Inflammatory macrophage treated with lipopolysaccharide for 1 hour (primary cell): ENCODE measurements around the gene NTRK3.

Source experiments
- DNase-seq, 2 donors: peaks; one replicate each; pipeline ENCODE4 v3.0.0-alpha.2; 2020 to 2022

NTRK3 gene

DNA sequence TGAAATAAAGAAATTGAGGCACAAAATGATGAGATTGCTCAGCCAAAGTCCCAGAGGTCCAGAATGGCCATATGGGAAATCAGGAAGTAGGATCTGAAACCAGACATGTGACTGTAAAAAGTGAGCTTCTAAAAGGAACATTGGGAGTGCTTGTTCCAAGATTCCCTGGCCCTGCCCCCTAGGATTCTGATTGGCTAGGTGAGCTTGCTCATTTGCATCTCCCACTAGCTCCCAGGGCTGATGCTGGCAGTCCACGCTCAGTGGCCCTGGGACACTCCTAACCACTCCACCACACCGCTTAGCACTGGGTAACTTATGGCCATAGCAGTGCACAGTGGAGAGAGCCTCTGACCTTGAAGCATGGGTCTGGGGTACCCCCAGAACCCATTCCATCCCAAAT is 326.7 kb downstream of the NTRK3 start:
- no peak for DNase-seq

DNA sequence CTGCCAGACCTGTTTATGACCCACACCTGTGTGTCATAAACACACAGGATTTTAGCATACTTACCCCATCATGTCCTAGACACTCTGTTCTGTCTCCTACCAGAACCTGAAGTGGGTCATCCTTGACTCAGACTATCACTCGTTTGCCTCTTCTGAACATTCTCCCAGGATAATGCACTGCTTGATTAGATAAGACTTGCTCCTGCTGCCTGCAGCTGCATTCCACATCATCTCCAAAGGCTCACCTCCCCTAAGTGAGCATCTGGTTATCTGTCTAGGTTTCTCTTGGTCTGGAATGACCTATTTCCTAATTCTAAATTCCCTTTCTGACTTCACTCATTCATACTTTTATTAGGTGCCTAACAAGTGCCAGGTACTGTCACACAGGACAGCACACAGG is 332.1 kb downstream of the NTRK3 start:
- no peak for DNase-seq

DNA sequence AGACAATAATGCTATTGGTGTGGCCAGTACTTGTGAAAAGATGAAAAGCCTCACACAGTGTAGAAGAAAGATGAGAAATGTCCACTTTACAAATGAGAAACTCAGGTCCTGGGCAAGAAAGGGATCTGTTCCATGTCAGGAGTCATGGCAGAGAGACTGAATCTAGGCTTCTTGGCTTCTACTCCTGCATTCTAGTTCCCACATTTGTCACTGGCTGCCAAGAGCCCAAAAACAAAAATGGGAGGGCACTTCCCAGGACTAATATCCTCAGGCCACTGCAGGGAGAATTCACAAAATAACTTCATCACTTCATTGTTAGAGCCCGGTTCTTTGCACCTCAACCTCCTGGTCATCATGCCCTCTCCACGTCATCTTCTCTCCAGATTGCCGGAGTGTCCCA is 337.5 kb downstream of the NTRK3 start:
- DNase-seq, result no peak

DNA sequence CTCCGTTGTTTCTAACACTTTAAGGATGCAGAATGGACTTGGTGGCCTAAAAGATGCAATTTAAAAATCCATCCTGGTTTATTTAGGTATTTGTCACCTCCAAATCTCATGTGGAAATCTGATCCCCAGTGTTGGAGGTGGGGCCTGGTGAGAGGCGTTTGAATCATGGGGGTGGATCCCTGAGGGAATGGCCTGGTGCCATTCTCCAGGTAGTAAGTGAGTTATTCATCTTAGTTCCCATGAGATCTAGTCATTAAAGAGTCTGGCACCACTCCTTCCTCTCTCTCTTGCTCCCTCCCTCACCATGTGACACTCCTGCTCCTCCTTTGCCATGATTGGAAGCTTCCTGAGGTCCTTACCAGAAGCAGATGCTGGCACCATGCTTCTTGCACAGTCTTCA is 339.1 kb downstream of the NTRK3 start:
- no peak for DNase-seq

DNA sequence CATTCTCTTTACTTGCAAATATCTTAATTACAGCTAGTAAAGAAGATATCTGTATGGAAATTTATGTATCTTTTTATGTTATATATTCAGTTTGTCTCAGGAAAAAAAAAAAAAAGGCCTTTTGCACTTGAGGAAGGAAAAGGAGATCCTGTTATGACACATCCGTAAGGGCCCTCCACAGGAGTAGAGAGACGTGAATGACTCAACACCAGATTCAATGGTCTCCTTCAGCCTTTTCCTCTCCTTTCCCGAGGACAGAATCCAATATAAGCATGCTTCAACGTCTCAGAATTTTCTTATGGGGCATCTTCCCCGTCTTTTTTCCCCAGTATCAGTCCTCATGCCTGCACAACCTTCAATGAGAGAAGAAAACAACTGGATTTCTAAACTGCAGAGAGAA is 340.3 kb downstream of the NTRK3 start:
- no peak for DNase-seq

DNA sequence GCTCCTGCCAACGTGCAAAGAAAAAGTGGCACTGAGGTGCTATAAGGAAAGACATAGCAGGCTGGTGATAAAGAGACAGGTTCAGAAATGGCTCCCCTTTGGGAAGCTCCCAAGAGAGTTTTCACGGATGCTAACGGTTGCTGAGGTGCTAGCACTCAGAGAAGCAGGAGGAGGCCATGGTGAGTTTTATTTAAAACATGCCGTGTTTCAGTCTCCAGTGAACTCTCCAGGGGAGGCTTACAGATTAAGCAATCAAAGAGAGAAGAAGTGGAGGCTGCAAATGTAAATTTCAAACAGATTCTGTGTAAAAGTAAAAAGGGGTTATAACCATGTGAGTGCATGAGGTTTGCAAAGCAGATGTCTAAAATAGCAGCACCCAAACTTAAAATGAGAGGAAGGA is 346.2 kb downstream of the NTRK3 start:
- no peak for DNase-seq

DNA sequence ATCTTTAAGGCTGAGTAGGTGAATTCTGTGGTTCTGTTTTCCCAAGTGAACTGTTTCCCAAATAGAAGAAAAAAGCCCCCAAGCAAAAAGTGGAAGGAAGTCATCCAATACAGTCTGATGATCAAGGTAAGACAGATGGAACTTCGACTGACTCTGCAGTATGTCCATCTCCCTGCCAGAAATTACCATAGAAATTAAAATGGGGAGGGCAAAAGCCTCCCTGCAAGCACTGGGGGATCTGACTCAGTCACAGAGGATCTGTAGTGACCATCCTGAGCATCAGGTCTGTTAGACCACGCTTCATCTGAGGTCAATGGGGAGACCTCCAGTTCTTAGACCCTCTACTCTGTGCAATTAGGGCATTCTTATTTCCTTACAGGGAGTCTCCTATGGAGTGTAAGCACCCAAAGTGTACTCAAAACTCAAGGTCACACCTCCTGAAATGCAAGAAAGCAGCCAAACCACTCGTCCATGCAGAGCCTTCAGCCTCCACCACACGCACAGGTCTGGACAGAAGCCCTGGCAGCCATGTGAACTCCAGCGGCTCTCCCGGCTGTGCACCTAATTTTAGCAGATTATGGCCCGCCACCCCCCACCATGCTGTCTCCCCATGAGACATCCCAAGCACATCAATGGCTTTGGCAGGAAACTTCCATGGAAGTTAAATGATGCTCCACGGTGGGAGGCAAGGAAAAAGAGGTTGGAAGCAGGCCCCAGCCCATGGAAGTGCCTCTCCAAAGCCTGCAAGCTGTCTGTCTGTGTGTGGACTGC is 348.7 kb downstream of the NTRK3 start:
- no peak for DNase-seq

DNA sequence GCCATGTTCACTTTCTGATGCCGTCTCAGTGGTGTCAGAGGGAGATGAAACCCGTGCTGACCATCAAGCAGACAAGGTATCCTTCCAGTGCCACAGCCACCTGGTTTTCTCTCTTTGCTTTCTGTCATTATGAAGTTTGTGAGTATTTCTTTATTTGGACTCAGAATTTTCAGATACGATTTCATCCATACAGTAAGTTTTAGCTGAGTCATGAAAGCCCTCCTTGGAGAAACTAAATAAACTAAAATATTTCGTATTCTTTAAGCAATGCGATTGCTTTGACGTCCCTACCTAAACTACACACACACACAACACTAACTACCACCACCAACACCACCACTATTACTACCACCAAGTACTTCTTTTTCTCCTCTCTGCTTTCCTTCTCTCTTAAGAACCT is 350.1 kb downstream of the NTRK3 start:
- DNase-seq, result no peak

DNA sequence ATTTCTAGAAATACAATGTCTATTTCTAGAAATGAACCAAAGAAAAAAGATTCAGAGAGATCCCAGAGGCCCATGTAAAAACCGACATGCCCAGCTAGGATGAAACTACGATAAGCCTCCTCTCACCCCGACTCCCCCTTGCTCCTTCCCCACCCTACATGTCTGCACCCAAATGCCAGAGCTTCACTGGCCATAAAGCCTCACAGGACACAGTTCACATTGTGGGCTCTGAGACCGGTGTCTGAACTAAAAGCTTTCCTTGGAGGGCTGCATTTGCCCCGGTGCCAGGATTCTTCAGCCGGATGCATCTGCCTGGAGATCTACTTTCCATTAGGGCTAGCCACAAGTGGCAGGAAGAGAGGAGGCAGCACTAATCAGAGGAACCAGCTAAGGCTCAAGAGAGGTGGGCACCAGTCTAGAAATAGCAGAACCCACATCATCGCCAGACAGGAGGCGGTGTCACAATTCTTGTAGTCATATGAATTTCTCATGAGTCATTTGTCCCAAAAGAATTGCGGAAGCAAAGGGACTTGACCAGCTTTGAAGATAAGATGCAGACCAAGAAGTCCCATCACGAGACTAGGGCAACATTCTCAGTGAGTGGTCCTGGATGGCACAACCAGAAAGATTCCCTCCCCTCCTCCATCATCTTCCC is 353.6 kb downstream of the NTRK3 start:
- DNase-seq, result peak; percentile 84 to 94

DNA sequence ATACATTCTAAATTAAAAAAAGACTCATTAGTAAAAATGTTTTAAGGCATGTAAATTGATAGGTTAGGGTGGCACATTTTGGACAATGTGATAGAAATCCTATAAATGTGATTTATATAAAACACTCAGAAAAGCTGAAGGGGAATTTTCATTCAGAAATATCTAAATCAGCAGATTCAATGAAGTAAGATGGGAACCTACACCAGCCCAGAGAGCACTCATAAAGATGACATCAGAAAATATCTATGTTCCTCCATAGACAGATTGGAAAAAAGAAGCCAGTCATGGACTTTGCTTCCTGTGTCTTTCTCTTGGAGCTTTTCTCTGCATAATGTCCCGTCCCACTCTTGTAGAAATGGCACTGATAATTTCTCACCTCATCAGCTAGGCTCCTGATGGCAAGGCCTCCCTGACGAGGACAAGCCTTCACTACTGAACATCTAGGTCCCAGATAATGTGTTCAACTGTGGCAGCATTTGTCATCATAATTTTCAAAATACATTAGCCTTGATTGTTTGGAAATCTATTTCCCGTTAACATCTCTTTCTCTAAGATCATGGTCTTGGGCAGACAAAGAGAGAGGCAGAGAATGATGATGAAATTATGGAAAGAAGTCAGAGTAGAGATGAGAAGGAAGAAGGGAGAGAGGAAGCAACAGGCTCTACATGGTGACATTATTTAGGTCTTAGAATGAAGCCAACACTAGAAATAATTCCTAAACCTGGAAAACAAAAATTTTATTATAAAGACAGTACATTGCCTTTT is 354.4 kb downstream of the NTRK3 start:
- peak; percentile 62 to 73 for DNase-seq

DNA sequence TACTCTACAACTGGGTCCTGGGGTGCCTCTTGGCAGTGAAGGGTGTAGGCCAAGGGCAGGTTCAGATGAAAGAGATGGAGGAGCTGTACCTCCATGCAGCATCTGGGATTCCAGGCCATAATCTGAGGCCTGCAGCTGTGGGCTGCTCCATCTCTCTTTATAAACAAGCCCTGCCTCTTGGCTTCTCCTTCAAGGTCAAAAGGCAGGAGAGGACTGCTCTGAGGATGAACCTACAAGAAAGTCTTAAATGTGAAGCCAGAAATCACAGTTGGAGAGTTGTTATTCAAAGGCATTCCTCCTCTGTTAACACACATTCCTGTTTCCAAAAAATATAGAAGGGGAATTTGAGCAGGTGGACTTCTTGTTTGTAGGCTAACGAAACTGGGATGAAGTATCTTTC is 355.5 kb downstream of the NTRK3 start:
- no peak for DNase-seq

DNA sequence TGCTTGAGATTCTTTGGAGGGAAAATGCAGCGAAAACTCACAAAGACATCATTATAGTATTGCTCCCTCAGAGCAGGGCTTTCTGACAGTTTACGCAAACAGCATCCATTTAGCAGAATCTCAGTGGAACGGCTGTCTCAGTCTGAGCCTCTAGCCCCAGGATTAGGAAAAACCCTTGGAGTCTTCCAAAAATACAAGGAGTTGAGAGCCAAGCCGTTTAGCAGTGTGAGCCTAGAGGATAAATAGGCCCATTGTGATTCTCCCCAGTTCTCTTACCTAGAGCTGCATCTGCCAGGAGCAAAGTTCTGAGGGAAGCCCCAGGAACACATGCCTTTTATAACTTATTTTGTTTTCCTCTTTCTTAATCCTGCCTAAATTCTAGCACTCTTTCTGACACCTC is 359.6 kb downstream of the NTRK3 start:
- no peak for DNase-seq

DNA sequence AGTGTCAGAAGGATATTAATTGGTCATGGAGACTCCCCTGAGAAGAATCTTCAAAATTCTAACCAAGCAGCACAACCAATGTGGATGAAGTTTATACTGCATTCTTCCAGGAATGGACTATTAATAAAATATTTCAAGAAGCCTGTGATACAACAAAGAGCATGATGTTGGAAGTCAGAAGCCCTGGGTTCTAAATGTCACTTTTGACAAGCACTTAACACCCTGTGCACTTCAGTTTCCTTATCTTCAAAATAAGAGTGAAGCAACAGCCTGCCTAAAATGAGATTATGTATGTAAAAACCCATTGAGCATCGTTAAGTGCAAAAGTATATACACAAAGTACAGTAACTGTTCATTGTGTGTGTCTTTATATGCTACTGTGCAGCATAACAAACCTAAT is 369.4 kb downstream of the NTRK3 start:
- no peak for DNase-seq

DNA sequence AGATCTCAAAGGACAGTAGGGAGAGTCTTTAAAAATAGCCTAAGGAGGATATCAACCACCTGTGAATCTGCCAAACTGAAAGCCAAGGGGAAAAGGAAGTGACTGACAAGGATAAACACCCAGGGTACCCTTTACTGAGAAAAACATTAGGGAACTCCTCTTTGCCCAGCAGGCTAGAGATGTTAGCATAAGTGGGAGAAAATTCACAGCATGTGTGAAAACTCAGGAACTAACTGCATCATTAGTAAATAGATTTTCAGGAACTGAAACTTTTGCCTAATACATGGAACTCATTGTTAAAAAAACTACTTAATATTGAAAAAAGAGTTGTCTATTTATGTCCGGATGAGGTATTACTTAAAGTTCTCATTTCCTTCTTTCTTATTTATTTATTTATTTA is 375.5 kb downstream of the NTRK3 start:
- DNase-seq, result peak; percentile 74 to 87

DNA sequence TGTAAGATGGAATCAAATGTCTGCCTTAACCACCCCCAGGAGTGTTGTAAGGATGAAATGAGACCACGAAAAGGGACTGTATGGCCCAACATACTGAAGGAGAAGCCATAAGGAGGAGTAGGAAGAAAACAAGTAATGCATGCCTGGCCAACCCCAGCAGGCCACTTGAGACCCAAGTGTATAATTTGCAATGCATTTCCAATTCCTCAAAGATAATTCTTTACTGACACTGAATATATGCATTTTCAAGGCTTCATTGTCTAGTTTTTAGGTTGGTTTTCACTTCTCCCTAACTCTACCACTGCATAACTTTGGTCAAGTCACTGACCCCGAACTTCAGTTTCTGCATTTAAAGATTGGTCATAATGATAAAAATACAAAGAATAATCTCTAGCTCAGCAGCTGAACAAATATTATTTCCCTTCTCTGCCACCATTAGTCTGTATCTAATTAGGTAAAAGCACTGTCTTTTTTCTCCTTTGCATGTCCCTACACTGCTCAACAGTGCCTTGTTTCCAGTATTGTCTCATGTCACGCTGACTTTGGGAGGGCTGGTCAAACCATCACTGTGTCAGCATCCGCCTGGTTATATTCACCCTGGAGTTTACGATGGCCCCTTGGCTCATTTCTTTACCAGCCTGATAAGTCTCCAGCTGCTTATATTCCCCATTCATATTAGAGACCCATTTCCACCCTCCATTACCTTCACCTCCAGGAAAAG is 378.6 kb downstream of the NTRK3 start:
- no peak for DNase-seq

DNA sequence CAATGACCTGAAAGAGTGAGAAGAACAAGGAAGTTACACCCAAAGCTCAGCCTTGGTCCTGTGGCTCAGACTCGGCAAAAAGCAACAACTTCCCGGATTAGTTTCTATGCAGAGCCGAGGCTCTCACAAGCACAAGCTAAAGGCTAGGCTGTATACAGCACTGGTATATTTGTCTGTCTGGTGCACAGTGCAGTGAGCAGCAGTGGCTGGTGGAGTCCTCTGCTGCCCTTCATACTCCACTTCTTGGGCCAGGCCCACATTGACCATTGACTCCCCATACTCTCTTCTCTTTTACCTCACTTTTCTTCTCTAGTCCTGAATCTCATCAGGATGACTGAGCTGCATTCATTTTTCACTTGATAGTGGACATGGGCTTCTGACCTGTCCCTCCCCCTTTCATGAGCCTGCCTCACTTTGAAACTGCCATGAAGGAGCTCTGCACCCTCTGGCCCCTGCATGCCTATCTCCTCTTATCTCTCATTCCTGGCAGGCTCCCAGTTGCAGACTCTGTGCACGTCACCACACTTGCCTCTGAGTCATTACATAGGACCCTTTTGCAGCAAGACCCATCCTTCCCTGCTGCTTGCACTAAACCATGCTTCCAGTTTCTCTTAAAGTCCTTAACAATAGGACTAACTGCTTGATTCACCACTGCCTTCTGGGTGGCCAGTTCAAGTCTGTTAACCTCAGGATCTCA is 379.3 kb downstream of the NTRK3 start:
- peak in 1 of 2 donors; percentile 12 for DNase-seq

DNA sequence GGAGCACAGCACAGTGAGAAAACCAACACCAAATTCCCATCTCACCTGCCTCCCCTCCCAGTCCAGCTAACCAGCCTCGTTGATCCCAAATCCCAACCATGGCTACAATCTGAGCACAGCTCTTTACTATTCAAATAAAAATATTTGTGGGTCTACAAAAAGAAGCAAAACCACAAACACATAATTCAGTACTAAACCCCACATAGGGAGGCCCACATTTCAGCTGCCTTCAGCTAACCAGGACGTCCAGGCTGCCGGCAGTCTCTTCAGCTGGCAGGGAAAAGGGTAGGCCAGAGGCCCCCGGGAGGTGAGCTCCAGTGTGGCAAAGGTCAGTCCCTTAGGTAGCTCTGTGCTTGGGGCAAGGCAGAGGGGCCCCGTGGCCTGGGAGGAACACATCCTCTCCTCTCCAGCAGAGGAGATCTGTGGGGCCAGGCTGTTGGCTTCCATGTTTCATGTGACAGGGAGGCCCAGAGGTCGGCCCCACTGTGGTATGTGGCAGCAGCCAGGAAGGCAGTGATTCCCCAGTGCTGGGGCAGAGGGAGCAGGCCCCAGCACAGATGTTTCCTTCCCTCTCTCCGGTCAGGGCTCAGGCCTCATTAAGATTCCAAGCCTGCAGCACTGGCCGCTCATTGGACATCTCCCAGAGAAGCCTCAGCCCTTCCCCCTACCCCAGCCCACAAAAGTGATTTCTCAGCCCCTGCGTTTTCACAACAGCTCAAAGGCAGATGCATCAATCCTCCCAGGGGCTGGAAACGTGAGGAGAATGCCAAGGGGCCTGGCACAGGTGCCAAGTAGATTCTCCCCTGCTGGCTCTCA is 381.4 kb downstream of the NTRK3 start:
- DNase-seq, result no peak

DNA sequence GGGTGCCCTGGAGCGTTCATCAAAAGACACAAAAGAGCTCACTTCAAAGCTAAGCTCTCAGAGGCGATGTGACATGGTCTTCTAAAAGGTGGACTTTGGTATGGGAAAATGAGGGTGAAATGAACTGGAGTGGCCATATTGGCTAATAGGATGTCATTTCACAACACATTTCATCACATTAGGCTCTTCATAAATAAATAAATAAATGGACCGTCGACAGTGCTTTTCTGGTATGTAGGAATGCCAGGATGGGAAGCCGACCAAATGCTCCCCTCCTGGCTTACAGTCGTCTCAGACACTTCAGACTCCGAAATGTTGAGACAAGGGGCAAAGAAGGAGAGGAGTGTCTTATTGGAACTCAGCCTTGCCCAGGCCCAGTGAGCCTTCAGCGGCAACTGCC is 383.0 kb downstream of the NTRK3 start:
- DNase-seq, result peak in 1 of 2 donors; percentile 13

DNA sequence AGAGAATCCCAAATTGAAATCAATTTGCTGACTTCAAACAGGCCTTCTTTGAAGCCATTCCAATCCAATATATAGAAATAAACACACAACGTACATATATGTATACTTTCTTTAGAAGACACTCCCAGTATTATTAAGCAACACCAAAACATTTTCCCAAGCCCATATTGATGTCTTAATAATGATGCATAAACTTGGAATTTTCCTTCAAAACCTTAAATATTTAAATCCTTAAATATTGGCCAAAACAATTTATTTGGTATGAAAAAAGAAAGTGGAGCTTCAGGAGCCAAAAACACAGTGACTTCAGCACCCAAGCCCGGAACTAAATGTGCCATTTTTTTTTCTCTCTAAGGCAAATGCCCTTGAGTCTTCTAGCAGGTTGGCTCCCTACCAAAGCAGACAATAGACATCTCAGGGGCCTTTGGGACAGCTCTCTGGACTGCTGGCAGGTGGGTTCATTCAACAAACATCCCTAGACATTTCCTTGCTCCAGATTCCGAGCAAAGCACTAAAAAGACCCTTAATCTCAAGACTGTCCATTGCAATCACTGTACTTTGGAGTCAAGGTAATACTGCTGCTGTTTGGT is 384.7 kb downstream of the NTRK3 start:
- no peak for DNase-seq

DNA sequence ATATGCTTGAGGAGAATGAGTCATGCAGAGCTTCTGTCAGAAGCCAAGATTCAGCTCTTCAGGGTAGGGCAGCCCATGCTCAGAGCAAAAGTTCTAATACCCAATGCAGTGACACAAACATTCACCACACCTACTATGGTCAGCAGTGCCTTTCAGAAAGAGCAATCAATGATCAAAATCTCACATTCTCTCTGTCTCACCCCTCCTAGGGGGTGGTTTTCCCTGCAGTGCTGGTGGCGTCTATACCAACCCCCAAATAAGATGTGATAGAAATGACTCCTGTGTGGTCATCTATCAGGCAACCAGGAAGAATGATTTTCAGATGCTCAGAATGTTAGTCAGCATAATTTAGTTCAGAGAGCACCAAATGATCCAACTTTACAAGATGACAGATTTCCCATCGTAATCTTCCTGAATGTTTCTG is 385.3 kb downstream of the NTRK3 start:
- no peak for DNase-seq

DNA sequence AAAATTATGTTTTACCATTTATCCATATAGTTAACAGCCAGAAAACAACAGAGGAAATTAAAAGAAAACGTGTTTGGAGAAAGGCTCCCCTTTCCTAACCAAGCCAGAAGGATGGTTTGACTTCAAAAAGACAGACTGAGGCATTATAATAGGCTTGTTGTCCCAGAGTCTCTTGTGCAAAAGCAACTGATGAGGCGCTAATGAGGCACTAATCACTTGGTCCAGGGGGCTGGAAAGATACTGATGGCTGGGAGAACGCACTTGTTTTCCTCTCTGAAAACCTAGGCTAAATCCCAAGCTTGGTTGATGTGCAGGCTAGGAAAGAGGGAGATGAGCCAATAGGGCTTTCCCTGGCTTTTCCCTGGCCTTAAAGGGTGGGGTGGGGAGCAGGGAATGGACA is 389.6 kb downstream of the NTRK3 start:
- no peak for DNase-seq
